HG03108 (cell line): ENCODE measurements around the gene LGALS1.
"Not testable (repeated sequence)": the region's sequence is repeated elsewhere in the genome, so short reads cannot be mapped to it uniquely, and the experiment has no call there.

ENCODE experiments used
- ATAC-seq: cut with Tn5 transposase; IDR thresholded peaks from one replicate; pipeline ENCODE4 v1.9.1; 2021; ENCODE audit warnings: moderate library complexity; ENCODE audit not compliant: unreplicated experiment

Gene LGALS1

DNA sequence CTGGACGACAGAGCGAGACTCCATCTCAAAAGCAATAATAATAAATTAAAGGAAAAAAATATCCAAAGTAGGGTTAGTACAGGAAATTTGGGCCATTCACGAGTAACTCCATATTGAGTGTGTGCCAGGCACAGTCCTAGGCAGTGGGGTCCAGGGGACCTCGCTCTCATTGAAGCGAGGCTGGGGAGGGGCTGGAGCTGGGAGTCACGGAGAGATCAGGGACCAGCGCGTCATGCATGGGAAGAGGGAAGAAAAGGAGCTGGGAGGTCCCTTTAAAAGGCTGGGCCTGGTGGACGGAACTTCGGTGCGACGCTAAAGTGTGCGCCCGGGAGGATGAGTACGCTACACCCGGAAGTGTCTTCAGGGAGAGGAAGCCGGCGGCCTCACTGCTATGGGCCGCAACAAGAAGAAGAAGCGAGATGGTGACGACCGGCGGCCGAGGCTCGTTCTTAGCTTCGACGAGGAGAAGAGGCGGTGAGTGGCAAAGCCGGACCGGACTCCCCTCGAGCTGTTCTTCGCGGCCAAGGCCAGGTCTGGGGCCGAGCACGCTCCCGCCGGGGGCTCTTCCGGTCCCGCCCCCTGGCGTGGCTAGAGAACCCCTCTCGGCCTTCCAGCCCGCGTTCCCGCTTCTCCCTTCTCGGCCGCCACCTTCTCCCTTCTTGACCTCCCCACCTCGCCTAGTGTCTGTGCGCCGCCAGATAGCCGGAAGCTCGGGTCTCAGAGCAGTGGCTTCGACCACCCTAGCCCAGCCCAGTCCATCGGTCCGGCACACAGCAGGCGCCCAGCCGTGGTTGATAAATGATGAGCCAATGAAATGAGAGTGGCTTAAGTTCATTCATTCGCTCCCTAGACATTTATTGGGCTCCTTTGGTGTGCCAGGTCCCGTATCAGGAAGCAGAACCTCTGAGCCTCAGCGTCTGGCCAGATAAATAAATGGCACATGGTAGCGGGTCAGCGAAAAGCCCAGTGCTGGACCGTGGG, 10.9 kb downstream of the LGALS1 start, which contains the start of gene NOL12:
NOL12 (plus strand) TSS at position 342 of the 981 bp plus-strand sequence; CDS start at position 392, 50 bp downstream.
- ATAC-seq: peak; percentile 66

GRCh38 chr22:37690407-37690806, 15.0 kb downstream of the LGALS1 start:
- no peak for ATAC-seq

DNA sequence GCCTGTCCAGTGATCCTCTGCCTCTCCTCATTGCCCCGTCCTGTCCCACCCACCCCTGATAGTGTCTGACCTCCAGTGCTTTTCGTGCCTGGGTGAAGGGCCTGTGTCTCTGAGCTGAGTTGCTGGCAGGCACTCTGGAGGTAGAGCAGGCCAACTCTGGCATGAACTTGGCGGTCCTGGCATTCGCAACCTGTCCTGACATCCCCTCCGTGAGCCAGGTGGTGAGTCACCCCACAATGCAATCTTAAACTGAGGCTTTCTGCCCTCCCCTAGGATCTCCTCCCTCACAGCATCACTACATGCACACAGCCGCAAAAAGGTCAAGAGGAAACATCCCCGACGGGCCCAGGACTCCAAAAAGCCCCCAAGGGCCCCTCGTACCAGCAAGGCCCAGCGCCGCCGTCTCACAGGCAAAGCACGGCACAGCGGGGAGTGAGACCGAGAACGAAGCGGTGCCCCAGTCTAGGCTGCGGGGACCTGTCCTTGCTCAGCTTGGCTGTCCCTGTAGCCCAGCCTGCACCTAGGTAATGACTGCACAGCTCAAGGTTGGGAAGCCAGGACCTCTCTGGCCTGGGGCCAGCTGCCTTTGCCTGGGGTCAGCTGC, 15.6 kb downstream of the LGALS1 start:
- no peak for ATAC-seq

DNA sequence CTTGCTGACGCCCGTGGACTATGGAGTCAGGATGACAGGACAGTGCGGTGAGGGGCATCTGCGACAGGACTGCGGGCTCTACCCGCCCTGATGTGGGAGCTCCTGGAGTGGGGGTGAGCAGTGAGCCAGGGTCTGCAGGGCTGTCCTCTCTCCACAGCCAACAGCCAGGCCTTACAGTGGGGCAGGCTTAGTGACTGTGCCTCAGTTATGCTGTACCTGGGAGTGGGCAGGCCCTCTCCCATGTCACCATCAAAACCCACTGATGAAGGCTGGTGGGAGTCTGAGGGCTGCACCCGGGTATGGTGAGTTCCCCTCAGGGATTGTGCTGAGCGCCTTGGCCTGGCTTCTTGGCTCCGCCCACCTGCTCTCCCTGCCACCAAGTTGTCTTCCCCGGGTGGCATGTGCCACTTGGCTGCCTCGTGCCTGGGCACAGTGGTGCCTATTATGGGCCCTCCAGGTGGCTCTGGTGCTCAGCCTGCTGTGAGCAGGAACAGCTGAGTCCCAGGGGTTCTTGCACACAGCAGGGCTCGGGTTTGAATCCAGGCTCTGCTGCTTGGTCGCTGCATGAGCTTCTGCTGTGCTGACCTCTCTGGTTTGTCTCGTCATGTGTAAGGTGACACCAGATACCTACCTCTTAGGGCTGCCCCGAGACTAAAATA, 17.3 kb downstream of the LGALS1 start:
- ATAC-seq: no peak

- not testable (repeated sequence) for ATAC-seq
Observed at GRCh38 chr22:37694131-37694530, 18.7 kb downstream of the LGALS1 start.

GRCh38 chr22:37696260-37696656, 20.8 kb downstream of the LGALS1 start:
- not testable (repeated sequence) for ATAC-seq

DNA sequence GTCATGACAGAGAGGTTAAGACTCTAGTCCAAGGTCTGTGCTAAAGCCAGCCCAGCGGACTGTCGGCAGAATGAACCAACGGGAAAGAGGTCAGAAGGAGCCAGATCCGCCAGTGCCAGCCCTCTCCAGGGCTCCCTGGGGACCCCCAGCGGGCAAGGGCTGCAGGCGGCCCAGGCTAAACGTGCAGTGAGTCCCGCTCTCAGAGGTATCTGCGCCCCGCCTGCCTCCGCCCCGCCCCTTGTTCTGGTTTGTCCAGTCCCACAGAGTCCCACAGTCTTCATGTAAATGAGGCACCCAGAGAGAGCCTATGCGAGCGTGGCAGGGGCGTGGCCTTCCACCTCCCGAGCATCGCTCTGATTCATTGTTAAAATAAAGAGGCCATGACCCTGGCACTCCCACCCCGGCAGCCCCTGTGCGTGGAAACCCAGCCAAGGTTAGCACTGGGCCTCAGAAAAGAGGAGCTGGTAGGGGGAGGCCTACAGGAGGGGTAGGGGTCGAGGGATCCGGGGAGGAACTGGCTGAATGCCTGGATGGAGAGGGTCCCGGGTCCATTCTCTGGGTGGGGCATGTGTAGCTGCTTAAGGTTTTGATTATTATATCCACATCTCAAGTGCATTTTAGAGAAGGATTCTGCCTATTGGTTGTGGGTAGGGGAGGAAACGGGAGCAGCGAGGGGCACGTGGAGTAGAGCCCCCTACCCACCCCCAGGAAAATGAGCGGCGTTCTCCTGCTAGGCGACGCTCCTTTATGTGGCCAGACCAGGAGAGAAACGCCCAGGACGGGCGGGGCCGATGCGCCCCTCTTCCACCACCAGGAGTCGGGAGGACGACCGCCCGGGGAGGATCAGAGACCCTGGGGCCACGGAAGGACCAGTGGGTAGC, 21.5 kb downstream of the LGALS1 start, which contains the start of gene TRIOBP:
TRIOBP (plus strand) TSS at position 392 of the 881 bp plus-strand sequence. CDS start 4,318 bp downstream, outside the sequence.
- peak; percentile 97 for ATAC-seq

DNA sequence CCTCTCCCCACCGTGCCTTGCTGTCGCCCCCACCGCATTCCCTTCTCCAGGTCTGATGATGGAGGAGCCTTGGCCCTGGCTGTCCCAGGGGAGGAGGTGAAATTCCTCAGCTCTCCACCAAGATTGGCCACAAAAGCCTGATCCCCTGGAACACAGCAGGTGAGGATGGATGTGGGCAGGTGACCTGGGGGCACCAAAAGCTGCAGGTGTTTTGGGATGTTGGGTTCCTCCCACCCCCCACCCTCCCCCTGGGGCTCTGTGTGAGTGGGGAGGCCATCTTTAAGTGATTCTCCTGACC, 22.1 kb downstream of the LGALS1 start:
- no peak for ATAC-seq

GRCh38 chr22:37701141-37701786, 25.8 kb downstream of the LGALS1 start:
- ATAC-seq: no peak

- ATAC-seq: no peak
Observed at GRCh38 chr22:37703906-37704305, 28.5 kb downstream of the LGALS1 start.

DNA sequence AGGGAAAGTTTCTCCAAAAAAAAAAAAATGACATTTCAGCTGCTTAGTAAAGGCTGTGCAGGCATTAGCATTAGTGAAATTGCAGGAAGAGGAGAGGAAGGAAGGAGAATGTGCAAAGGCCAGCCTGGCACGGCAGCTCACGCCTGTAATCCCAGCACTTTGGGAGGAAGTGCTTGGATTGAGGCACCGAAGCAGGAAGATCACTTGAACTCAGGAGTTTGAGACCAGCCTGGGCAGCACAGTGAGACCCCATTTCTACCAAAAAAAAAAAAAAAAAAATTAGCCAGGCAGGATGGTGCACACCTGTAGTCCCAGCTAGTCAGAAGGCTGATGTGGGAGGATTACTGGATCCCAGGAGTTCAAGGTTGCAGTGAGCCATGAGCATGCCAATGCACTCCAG, 29.2 kb downstream of the LGALS1 start:
- no peak for ATAC-seq

GRCh38 chr22:37705205-37705604, 29.8 kb downstream of the LGALS1 start:
- ATAC-seq: no peak

DNA sequence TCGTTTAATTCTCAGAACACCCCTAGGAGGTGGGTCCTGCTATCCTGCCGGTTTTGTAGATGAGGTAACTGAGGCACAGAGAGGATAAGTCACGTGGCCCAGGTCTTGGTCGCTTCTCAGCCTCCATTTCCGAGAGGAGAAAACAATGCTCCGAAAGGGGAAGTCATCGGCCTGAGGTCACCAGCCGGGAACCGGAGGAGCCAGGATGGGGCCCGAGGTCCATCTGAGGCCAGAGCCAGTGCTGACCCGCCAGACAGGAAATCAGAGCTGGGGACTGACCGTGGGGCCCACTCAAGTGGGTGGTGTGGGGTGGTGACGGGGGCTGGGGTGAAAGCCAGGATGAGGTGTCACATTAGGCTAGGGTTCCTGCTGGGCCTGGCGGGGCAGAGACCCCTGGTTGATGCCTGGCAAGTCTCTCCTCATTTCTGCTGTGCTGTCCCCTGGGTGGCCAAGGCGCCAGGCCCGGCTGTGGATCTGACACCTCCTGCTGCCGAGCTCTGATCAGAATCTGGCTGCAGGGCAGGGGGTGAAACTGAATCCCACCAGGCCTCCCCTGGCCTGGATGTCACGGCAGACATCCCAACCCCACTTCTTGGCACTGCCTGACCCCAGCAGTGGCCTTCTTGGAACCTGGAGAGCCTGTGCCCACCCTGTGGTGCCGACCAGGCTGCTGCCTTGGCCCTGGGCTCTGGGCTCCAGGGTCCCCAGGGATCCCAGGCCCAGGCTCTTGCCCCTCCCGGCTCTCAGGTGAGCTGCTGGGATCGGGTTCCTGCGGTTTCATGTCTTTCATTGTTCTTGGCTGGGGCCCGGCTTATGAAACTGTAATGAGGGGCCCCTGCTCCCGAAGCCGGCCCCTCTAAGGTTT, 33.4 kb downstream of the LGALS1 start:
- no peak for ATAC-seq

DNA sequence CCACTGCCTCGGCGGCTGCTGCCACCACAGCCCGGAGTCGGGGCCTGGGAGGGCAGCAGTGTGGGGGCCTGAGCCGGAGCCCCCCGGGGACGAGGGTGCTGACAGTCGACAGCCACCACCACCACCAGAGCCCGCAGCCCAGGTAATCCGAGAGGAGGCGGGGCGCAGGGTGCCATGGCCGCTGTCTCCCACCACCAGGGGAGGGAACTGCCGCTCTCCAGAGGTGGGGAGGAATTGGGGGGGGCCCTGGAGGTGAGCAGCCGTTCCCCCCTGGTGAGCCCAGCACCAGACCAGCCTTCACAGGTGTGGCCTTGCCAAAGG, 34.0 kb downstream of the LGALS1 start:
- no peak for ATAC-seq

DNA sequence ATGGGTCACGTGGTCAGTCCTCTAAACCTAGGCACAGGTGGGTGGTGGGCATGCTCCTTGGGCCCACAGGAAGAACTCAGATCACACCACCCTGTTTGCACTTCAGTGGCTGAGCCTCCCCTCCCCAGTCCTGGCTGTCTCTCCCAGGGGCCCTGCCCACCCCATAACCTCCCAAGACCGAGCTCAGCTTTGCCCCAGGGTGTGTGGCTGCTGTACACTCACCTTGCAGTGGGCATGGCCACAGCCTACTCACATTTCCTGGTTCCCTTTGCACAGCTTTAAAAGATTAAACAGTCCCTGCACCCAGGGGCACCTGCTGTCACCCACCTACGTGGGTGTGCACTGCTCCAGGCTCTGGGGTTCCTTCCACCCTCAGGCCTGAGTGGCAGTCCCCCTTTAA, 35.2 kb downstream of the LGALS1 start:
- no peak for ATAC-seq

- no peak for ATAC-seq
Observed at GRCh38 chr22:37711490-37711889, 36.1 kb downstream of the LGALS1 start.

DNA sequence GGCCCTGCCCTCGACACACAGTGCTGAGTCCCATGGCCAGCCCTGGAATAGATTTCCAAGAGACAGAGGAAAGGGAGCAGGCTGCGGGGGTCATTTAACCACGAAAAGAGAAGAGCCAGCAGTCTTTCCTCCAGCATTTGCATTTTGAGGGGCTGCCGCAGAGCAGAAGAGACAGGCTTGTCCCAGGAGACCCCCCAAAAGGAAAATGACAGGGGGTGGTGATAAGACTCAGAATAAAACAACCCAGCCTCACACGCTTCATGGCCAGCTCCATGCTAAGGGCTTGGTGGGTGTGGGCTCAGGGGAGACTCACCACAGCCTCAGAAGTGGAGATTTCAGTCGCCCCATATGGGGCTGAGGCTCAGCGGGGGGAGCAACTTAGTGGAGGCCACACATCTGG, 38.3 kb downstream of the LGALS1 start:
- ATAC-seq: no peak

DNA sequence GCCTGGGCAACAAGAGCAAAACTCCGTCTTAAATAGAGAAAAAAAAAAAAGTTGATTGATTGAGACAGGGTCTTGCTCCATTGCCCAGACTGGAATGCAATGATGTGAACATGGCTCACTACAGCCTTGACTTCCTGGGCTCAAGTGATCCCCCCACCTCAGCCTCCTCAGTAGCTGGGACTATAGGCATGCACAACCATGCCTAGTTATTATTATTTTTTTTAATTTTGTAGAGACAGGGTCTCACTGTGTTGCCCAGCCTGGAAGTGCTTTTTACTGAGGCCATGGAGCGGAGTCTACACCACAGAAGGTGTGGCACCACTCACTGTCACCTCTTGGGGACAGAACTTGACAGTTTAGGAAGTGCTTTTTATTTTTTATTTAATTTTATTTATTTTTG, 39.2 kb downstream of the LGALS1 start:
- no peak for ATAC-seq

DNA sequence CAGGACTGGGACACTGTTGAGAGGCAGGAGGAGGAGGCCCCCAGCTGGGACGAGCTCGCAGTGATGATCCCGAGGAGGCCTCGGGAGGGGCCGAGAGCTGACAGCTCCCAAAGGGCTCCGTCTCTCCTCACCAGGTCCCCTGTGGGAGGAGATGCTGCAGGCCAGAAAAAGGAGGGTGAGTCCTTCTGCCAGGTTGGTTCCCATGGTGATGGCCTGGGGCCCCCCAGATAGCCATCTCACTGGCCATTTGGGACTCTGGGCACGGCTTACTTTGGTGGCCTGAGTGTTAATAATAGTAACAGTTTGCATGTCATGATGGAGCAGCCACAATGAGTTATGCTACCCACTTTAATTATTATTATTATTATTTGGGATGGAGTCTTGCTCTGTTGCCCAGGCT, 40.3 kb downstream of the LGALS1 start:
- ATAC-seq: no peak
